Smooth muscle cell (in vitro differentiated cells): ENCODE data around the gene SLC22A1. TPM values are rescaled to one million over a fixed set of nuclear protein-coding genes. Genes with fewer than 3 reads are reported as not detected.

ENCODE experiments used
- DNase-seq: peaks from one replicate; lab custom pipeline; 2025; ENCODE audit not compliant: unreplicated experiment; lab: John Stamatoyannopoulos, UW
- H2AFZ ChIP-seq: fragments of 200-600 bp; sonication (generic); 2 replicates; pipeline ENCODE4 v1.6.0; 2016; ENCODE audit warnings: antibody characterized with exemption, low read depth, mild to moderate bottlenecking
- H3F3A ChIP-seq: fragments of 200-600 bp; sonication (generic); 2 replicates; pipeline ENCODE4 v1.6.0; 2017; ENCODE audit warnings: antibody characterized with exemption, low read depth
- H3K27ac ChIP-seq: fragments of 200-600 bp; sonication (generic); 2 replicates; pipeline ENCODE4 v1.5.1; 2016; ENCODE audit warnings: low read depth, mild to moderate bottlenecking
- H3K27me3 ChIP-seq: fragments of 200-600 bp; sonication (generic); 2 replicates; pipeline ENCODE4 v1.6.1; 2016; ENCODE audit warnings: low read depth, mild to moderate bottlenecking
- H3K36me3 ChIP-seq: fragments of 200-600 bp; sonication (generic); 2 replicates; pipeline ENCODE4 v1.5.1; 2016; ENCODE audit warnings: low read depth
- H3K4me1 ChIP-seq: fragments of 200-600 bp; sonication (generic); 2 replicates; pipeline ENCODE4 v1.5.1; 2016; ENCODE audit warnings: low read depth
- H3K4me2 ChIP-seq: fragments of 200-600 bp; sonication (generic); 2 replicates; pipeline ENCODE4 v1.6.0; 2016; ENCODE audit warnings: mild to moderate bottlenecking
- H3K4me3 ChIP-seq: fragments of 200-600 bp; sonication (generic); 2 replicates; pipeline ENCODE4 v1.5.1; 2016; ENCODE audit warnings: mild to moderate bottlenecking
- H3K79me2 ChIP-seq: fragments of 200-600 bp; sonication (generic); 2 replicates; pipeline ENCODE4 v1.6.0; 2016; ENCODE audit warnings: low read depth, mild to moderate bottlenecking
- H3K9ac ChIP-seq: fragments of 200-600 bp; sonication (generic); 2 replicates; pipeline ENCODE4 v1.6.0; 2016; ENCODE audit warnings: low read depth
- H3K9me3 ChIP-seq: fragments of 200-600 bp; sonication (generic); replicated peaks from 2 replicates; pipeline ENCODE4 v1.5.1; 2016; ENCODE audit warnings: low read depth
- H4K20me1 ChIP-seq: fragments of 200-600 bp; sonication (generic); 2 replicates; pipeline ENCODE4 v1.6.0; 2016; ENCODE audit warnings: low read depth
- CTCF ChIP-seq: fragments of 200-600 bp; sonication (generic); IDR thresholded peaks from 2 replicates; pipeline ENCODE4 v1.5.1; 2017; ENCODE audit warnings: borderline replicate concordance, mild to moderate bottlenecking, antibody characterized with exemption; ENCODE audit not compliant: insufficient read depth, poor library complexity, severe bottlenecking
- WGBS: methylation state at CpG from one replicate; pipeline ENCODE4 v1.1.7; 2016; ENCODE audit warnings: low lambda C conversion rate; 5-methylcytosine and 5-hydroxymethylcytosine counted together
- polyA plus RNA-seq: library from polyadenylated mRNA; unstranded; fragments of >200 nt; fragmentation: Nextera tagmentation; extraction: Ambion mirVana; gene quantifications from 2 replicates; pipeline ENCODE4 v1.2.1, GENCODE V29; 2016
- total RNA-seq: library from RNA; depleted of rRNA; stranded (reverse); fragments of >200 nt; gene quantifications from 2 replicates; pipeline ENCODE4 v1.2.3, GENCODE V29; 2014

SLC22A1 gene
- total and polyA plus RNA-seq, 2 experiments from 2014 or later: 0.04 to 1.6 TPM

- no peaks in the 10 kb centered on the region for H3K27me3 ChIP-seq
- H3K27ac ChIP-seq: no peak overlapping the region
- no peak overlapping the region for H2AFZ ChIP-seq
- no peak overlapping the region for H3K4me3 ChIP-seq
- no peaks in the 10 kb centered on the region for H3F3A ChIP-seq
- H3K36me3 ChIP-seq: no peaks in the 10 kb centered on the region
- H3K79me2 ChIP-seq: no peaks in the 10 kb centered on the region
- TF ChIP-seq CTCF: no peak
- no peaks in the 10 kb centered on the region for H3K9me3 ChIP-seq
- no peak overlapping the region for H3K9ac ChIP-seq
- H3K4me2 ChIP-seq: no peak overlapping the region
- DNase-seq: no peak
- 95% methylated on average over 3 of the region's 3 CpGs for WGBS
- H4K20me1 ChIP-seq: no peaks in the 10 kb centered on the region
- H3K4me1 ChIP-seq: no peaks in the 10 kb centered on the region
These were observed 6.2 kb upstream of the SLC22A1 start for GRCh38 chr6:160115421-160115820.

GRCh38 chr6:160116411-160116810 lies 5.2 kb upstream of the SLC22A1 start:
- H3K79me2 ChIP-seq: no peaks in the 10 kb centered on the region
- H3K9ac ChIP-seq: no peak overlapping the region
- H3K4me2 ChIP-seq: no peak overlapping the region
- no peak overlapping the region for H2AFZ ChIP-seq
- no peak for DNase-seq
- H3K27ac ChIP-seq: no peak overlapping the region
- no peaks in the 10 kb centered on the region for H3F3A ChIP-seq
- H3K9me3 ChIP-seq: no peaks in the 10 kb centered on the region
- no peaks in the 10 kb centered on the region for H4K20me1 ChIP-seq
- no peaks in the 10 kb centered on the region for H3K27me3 ChIP-seq
- no peaks in the 10 kb centered on the region for H3K4me1 ChIP-seq
- WGBS: 97% methylated on average over 2 of the region's 2 CpGs
- TF ChIP-seq CTCF: no peak
- H3K36me3 ChIP-seq: no peaks in the 10 kb centered on the region
- no peak overlapping the region for H3K4me3 ChIP-seq

GRCh38 chr6:160117137-160117536 lies 4.5 kb upstream of the SLC22A1 start:
- Histone ChIP-seq H3K27me3 (no peaks in the 10 kb centered on the region), H3K9me3 (no peaks in the 10 kb centered on the region), H2AFZ (no peak overlapping the region), H4K20me1 (no peaks in the 10 kb centered on the region), H3K36me3 (no peaks in the 10 kb centered on the region), H3K4me3 (no peak overlapping the region), H3K9ac (no peak overlapping the region), H3K4me2 (no peak overlapping the region), H3K79me2 (no peaks in the 10 kb centered on the region), H3F3A (no peaks in the 10 kb centered on the region), H3K27ac (no peak overlapping the region), H3K4me1 (no peaks in the 10 kb centered on the region)
- DNase-seq: no peak
- no peak for TF ChIP-seq CTCF
- 96% methylated on average over 6 of the region's 6 CpGs for WGBS

- DNase-seq: no peak
- Histone ChIP-seq H3K27me3 (no peaks in the 10 kb centered on the region), H3K9ac (no peak overlapping the region), H2AFZ (no peak overlapping the region), H3F3A (no peaks in the 10 kb centered on the region), H3K4me3 (no peak overlapping the region), H3K4me1 (no peaks in the 10 kb centered on the region), H3K36me3 (no peaks in the 10 kb centered on the region), H4K20me1 (no peaks in the 10 kb centered on the region), H3K9me3 (no peaks in the 10 kb centered on the region), H3K79me2 (no peaks in the 10 kb centered on the region), H3K4me2 (no peak overlapping the region), H3K27ac (no peak overlapping the region)
- TF ChIP-seq CTCF: no peak
- WGBS: 90% methylated on average over 5 of the region's 5 CpGs
These were observed 2.9 kb upstream of the SLC22A1 start for GRCh38 chr6:160118620-160119229.
